Erythroblast (primary cell): ENCODE data around the gene MEGF11.

Experiments
- GATA1 ChIP-seq: IDR thresholded peaks from 2 replicates; pipeline ENCODE4 v1.6.1; 2011; ENCODE audit warnings: low read depth, mild to moderate bottlenecking, control low read depth, low read length, moderate library complexity
- POLR2A ChIP-seq: IDR thresholded peaks from 2 replicates; pipeline ENCODE4 v1.6.1; 2011; ENCODE audit warnings: mild to moderate bottlenecking, low read length

- no peak for TF ChIP-seq POLR2A
- no peak for TF ChIP-seq GATA1
These were observed 23.6 kb downstream of the MEGF11 start for GRCh38 chr15:66229790-66230465.
